H1 (cell line): Measurements from ENCODE around the gene IP6K1. TPM values are rescaled to one million over a fixed set of nuclear protein-coding genes. Genes with fewer than 3 reads are reported as not detected.
"Not testable (repeated sequence)": the region's sequence is repeated elsewhere in the genome, so short reads cannot be mapped to it uniquely, and the experiment has no call there.

Source experiments
- CTCF ChIA-PET: fragments of 300-600 bp; sonication (Branson Sonifier 250); formaldehyde crosslinking; loops from one replicate; lab custom pipeline; 2021; ENCODE audit not compliant: partially characterized antibody; lab: Charles Lee
- POLR2A ChIA-PET: fragments of 300-600 bp; sonication (Branson Sonifier 250); formaldehyde crosslinking; loops from one replicate; lab custom pipeline; 2021; ENCODE audit warnings: inconsistent platforms; ENCODE audit not compliant: partially characterized antibody; lab: Charles Lee
- DNase-seq, 2 experiments: peaks; one replicate each; pipeline versions ENCODE4 v3.0.0 to v3.0.0-alpha.2; 2010 to 2022; ENCODE audit warnings: low spot score in 2 of 2, low read depth in 1 of 2, mixed read lengths in 1 of 2
- FAIRE-seq: peaks from 2 replicates; lab custom pipeline; 2011; peaks lifted over from hg19 to GRCh38; lab: Jason Lieb, UNC
- H2AFZ ChIP-seq: 2 replicates; pipeline ENCODE4 v1.8.1; 2012; ENCODE audit warnings: low read length, inconsistent platforms
- H2AK5ac ChIP-seq: 2 replicates; pipeline ENCODE4 v1.6.1; 2013; ENCODE audit warnings: low read depth, low read length
- H2BK120ac ChIP-seq: replicated peaks from 2 replicates; pipeline ENCODE3; 2013; ENCODE audit warnings: low read depth, low read length, inconsistent platforms
- H2BK12ac ChIP-seq: 2 replicates; pipeline ENCODE4 v1.6.1; 2013; ENCODE audit warnings: low read depth, low read length
- H2BK15ac ChIP-seq: 2 replicates; pipeline ENCODE4 v1.6.1; 2013; ENCODE audit warnings: low read length
- H2BK20ac ChIP-seq: 2 replicates; pipeline ENCODE4 v1.6.1; 2013; ENCODE audit warnings: low read length
- H2BK5ac ChIP-seq: 2 replicates; pipeline ENCODE4 v1.6.1; 2013; ENCODE audit warnings: low read depth, low read length
- H3K14ac ChIP-seq: 2 replicates; pipeline ENCODE4 v1.6.1; 2013; ENCODE audit warnings: inconsistent platforms; ENCODE audit not compliant: insufficient read length
- H3K18ac ChIP-seq: 2 replicates; pipeline ENCODE4 v1.6.1; 2013; ENCODE audit warnings: low read length; ENCODE audit errors: extremely low read depth
- H3K23ac ChIP-seq: 2 replicates; pipeline ENCODE4 v1.6.1; 2013; ENCODE audit warnings: inconsistent platforms; ENCODE audit not compliant: insufficient read length
- H3K23me2 ChIP-seq: 2 replicates; pipeline ENCODE4 v1.6.1; 2013; ENCODE audit warnings: low read depth, low read length
- H3K27ac ChIP-seq: 2 replicates; pipeline ENCODE4 v1.6.1; 2011; ENCODE audit warnings: low read depth, low read length, inconsistent platforms
- H3K27me3 ChIP-seq, 4 experiments: replicated peaks in 1 of 4; 1 replicate in 1 of 4; 2 replicates in 3 of 4; pipeline versions ENCODE4 v1.6.1 to v1.8.1; 2011 to 2013; ENCODE audit warnings: low read length in 3 of 4, mild to moderate bottlenecking in 3 of 4, inconsistent platforms in 2 of 4, mixed read lengths in 2 of 4, moderate library complexity in 1 of 4; ENCODE audit not compliant: control insufficient read depth in 3 of 4, insufficient read depth in 3 of 4; ENCODE audit errors: extremely low read depth in 1 of 4
- H3K36me3 ChIP-seq, 4 experiments: 2 replicates each; pipeline versions ENCODE4 v1.6.1 to v1.8.1; 2011 to 2013; ENCODE audit warnings: mild to moderate bottlenecking in 4 of 4, low read length in 3 of 4, moderate library complexity in 2 of 4, control low read depth in 1 of 4, inconsistent platforms in 1 of 4; ENCODE audit not compliant: insufficient read depth in 4 of 4, control insufficient read depth in 2 of 4
- H3K4ac ChIP-seq: replicated peaks from 2 replicates; pipeline ENCODE3; 2013; ENCODE audit warnings: low read length, low read depth, mixed read lengths, inconsistent platforms; ENCODE audit not compliant: insufficient read length
- H3K4me1 ChIP-seq, 4 experiments: replicated peaks in 1 of 4; 1 replicate in 1 of 4; 2 replicates in 3 of 4; pipeline versions ENCODE4 v1.6.1 to v1.8.1; 2011 to 2013; ENCODE audit warnings: low read length in 3 of 4, inconsistent platforms in 2 of 4, mixed read lengths in 1 of 4; ENCODE audit not compliant: insufficient read depth in 4 of 4, control insufficient read depth in 3 of 4
- H3K4me2 ChIP-seq, 2 experiments: 2 replicates each; pipeline versions ENCODE4 v1.6.1 to v1.8.1; 2011 to 2013; ENCODE audit warnings: low read depth in 2 of 2, low read length in 2 of 2, control low read depth in 1 of 2, inconsistent platforms in 1 of 2, mild to moderate bottlenecking in 1 of 2; ENCODE audit not compliant: insufficient read depth in 1 of 2
- H3K4me3 ChIP-seq, 4 experiments: fragments of 200-600, 300-600 bp in 1 of 4; sonication (generic), shearing (Covaris generic), sonication (Bioruptor Twin) in 1 of 4; 2 replicates each; pipeline versions ENCODE4 v1.5.1 to v1.8.1; 2011 to 2016; ENCODE audit warnings: low read length in 4 of 4, low read depth in 3 of 4, control low read depth in 2 of 4, inconsistent platforms in 2 of 4, mild to moderate bottlenecking in 2 of 4, mixed read lengths in 1 of 4, moderate library complexity in 1 of 4; ENCODE audit not compliant: insufficient read depth in 2 of 4; ENCODE audit errors: extremely low read depth in 1 of 4
- H3K56ac ChIP-seq: replicated peaks from 2 replicates; pipeline ENCODE3; 2013; ENCODE audit warnings: low read depth, mild to moderate bottlenecking, mixed read lengths, low read length, inconsistent platforms; ENCODE audit not compliant: insufficient read length
- H3K79me1 ChIP-seq: 2 replicates; pipeline ENCODE4 v1.6.1; 2013; ENCODE audit warnings: low read depth, low read length, control low read depth
- H3K79me2 ChIP-seq, 2 experiments: 2 replicates each; pipeline versions ENCODE4 v1.6.1 to v1.8.1; 2012 to 2013; ENCODE audit warnings: low read length in 2 of 2, mild to moderate bottlenecking in 2 of 2, inconsistent platforms in 1 of 2; ENCODE audit not compliant: insufficient read depth in 2 of 2, control insufficient read depth in 1 of 2
- H3K9ac ChIP-seq, 4 experiments: replicated peaks in 1 of 4; 1 replicate in 1 of 4; 2 replicates in 3 of 4; pipeline versions ENCODE4 v1.6.1 to v1.8.1; 2011 to 2013; ENCODE audit warnings: low read depth in 3 of 4, low read length in 3 of 4, control low read depth in 2 of 4, mild to moderate bottlenecking in 2 of 4, moderate library complexity in 2 of 4, inconsistent platforms in 1 of 4; ENCODE audit errors: extremely low read depth in 1 of 4
- H3K9me3 ChIP-seq, 2 experiments: 2 replicates each; pipeline versions ENCODE4 v1.6.1 to v1.8.1; 2012 to 2013; ENCODE audit warnings: mild to moderate bottlenecking in 2 of 2, moderate library complexity in 2 of 2, control low read depth in 1 of 2, inconsistent platforms in 1 of 2, low read depth in 1 of 2, low read length in 1 of 2, mixed read lengths in 1 of 2; ENCODE audit not compliant: insufficient read depth in 2 of 2
- H4K20me1 ChIP-seq, 2 experiments: replicated peaks in 1 of 2; 2 replicates each; pipeline versions ENCODE3 to v1.8.1; 2011 to 2013; ENCODE audit warnings: inconsistent platforms in 2 of 2, low read length in 2 of 2, mild to moderate bottlenecking in 1 of 2; ENCODE audit not compliant: insufficient read depth in 2 of 2, control insufficient read depth in 1 of 2
- H4K5ac ChIP-seq: 2 replicates; pipeline ENCODE4 v1.6.1; 2013; ENCODE audit warnings: low read length, low read depth, mixed read lengths, inconsistent platforms; ENCODE audit not compliant: insufficient read length
- H4K8ac ChIP-seq: 2 replicates; pipeline ENCODE4 v1.8.0; 2013; ENCODE audit warnings: mild to moderate bottlenecking, moderate library complexity, low read length, inconsistent platforms; ENCODE audit not compliant: insufficient read depth; ENCODE audit errors: extremely low read depth
- H4K91ac ChIP-seq: replicated peaks from 2 replicates; pipeline ENCODE3; 2013; ENCODE audit warnings: low read length, mixed read lengths, inconsistent platforms; ENCODE audit not compliant: insufficient read length
- BRCA1 ChIP-seq: IDR thresholded peaks from 2 replicates; pipeline ENCODE4 v1.6.1; 2012; ENCODE audit warnings: low read depth, low read length, improper control_type of control experiment
- FOSL1 ChIP-seq: IDR thresholded peaks from 2 replicates; pipeline ENCODE4 v1.6.1; 2011; ENCODE audit warnings: mild to moderate bottlenecking, low read depth, low read length, moderate library complexity; ENCODE audit not compliant: insufficient read depth
- HDAC6 ChIP-seq: IDR thresholded peaks from one replicate; pipeline ENCODE4 v1.7.1; 2012; ENCODE audit warnings: low read depth, mild to moderate bottlenecking, inconsistent platforms, low read length, moderate library complexity
- KDM4A ChIP-seq: IDR thresholded peaks from one replicate; pipeline ENCODE4 v1.7.1; 2012; ENCODE audit warnings: low read depth, mild to moderate bottlenecking, moderate library complexity, low read length, inconsistent platforms; ENCODE audit not compliant: severe bottlenecking
- SIN3A ChIP-seq, 2 experiments: IDR thresholded peaks in 1 of 2; conservative IDR thresholded peaks in 1 of 2; 2 replicates each; pipeline ENCODE4 v1.6.1; 2011 to 2012; ENCODE audit warnings: low read length in 2 of 2, improper control_type of control experiment in 1 of 2, low read depth in 1 of 2, mild to moderate bottlenecking in 1 of 2
- SRF ChIP-seq: IDR thresholded peaks from 2 replicates; pipeline ENCODE4 v1.6.1; 2011; ENCODE audit warnings: mild to moderate bottlenecking, low read depth, low read length, moderate library complexity
- WGBS, 2 experiments: shearing (Covaris generic) in 1 of 2; methylation state at CpG; one replicate each; pipeline versions ENCODE4 v1.1.6 to v1.1.7; 2013 to 2015; ENCODE audit warnings: low lambda C conversion rate in 2 of 2, mixed read lengths in 2 of 2, inconsistent platforms in 1 of 2, low coverage in 1 of 2, missing lambda C conversion rate in 1 of 2; ENCODE audit not compliant: insufficient replicate concordance in 2 of 2, insufficient coverage in 1 of 2, insufficient read length in 1 of 2; ENCODE audit errors: extremely low coverage in 1 of 2, missing lambda C conversion rate in 1 of 2; 5-methylcytosine and 5-hydroxymethylcytosine counted together
- polyA plus RNA-seq, 7 experiments: library from polyadenylated mRNA; depleted of rRNA in 3 of 7; stranded (reverse) in 5 of 7; unstranded in 2 of 7; fragments of >200 nt in 5 of 7; fragments of 200-250 nt in 2 of 7; gene quantifications; 1 replicate in 5 of 7; 2 replicates in 1 of 7; 4 replicates in 1 of 7; pipeline versions ENCODE4 v1.2.1 to v1.2.3, GENCODE V29; 2011 to 2013; ENCODE audit warnings: missing spikeins in 2 of 7, mixed read lengths in 2 of 7
- total RNA-seq: library from RNA; stranded (reverse); fragmentation: NEBNext Ultra II Directional; extraction: Animal tissue kit (Norgen Biotek cat#: 25700); gene quantifications from 2 replicates; pipeline ENCODE4 v1.2.1, GENCODE V29; 2021

The IP6K1 gene
- total and polyA plus RNA-seq, 2 of the 8 experiments (the other 6 are each of a cell fraction or from before 2014, with no cell fraction given): 31.5 to 35.2 TPM

DNA sequence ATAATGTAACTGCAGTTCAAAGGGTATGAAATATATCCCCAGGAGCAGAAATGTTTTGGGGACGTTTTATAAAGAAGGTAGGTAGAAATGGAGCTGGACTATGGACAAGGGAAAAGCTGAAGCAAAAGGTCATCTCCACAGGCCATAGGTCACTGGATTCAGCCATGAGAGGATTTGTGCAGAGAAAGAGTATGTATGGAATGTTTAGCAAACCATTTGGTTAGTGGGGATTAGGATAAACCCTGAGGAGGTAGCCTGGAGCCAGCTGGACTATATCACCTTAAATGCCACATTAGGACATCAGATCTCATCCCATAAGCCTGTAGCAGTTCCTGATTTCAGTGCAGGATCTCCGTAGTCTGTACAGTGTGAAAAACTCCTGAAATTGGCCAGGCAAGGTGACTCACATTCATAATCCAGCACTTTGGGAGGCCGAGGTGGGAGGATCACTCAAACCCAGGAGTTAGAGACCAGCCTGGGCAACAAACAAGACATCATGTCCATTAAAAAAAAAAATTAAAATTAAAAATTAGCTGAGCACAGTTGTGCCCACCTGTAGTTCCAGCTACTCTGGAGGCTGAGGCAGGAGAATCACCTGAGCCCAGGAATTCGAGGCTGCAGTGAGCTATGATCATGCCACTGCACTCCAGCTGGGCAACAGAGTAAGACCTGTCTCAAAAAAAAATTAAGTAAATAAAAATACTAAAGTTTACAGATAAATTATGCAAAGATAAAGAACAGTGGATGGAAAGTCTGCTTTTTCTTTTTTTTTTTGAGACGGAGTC lies 4.7 kb downstream of the IP6K1 start (continued):
- no peak for TF ChIP-seq KDM4A
- TF ChIP-seq BRCA1: no peak
- TF ChIP-seq SRF: no peak
- no peak for TF ChIP-seq HDAC6
- TF ChIP-seq SIN3A (conservative IDR thresholded peaks at IDR 0.05 in 1 of 2, IDR thresholded peaks at IDR 0.05 in 1 of 2; ENCODE audit: low read depth in 1 of 2, low read length in 2 of 2): no peak
- no peak for TF ChIP-seq FOSL1

DNA sequence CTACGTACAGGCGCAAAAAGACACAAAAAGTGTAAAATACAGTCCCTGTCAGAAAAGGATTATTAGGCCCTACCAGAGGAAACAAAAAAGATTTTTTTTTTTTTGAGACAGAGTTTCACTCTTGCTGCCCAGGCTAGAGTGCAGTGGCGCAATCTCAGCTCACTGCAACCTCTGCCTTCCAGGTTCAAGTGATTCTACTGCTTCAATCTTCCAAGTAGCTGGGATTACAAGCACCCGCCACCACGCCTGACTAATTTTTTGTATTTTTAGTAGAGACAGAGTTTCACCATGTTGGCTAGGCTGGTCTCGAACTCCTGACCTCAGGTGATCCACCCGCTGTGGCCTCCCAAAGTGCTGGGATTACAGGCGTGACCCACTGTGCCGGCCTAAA lies 5.4 kb downstream of the IP6K1 start:
- H3K56ac ChIP-seq, H2BK5ac ChIP-seq, H3K4me3 ChIP-seq, H4K5ac ChIP-seq, H2AFZ ChIP-seq, H4K91ac ChIP-seq, H2BK120ac ChIP-seq, H3K9ac ChIP-seq, H3K18ac ChIP-seq, H3K14ac ChIP-seq, H3K4me1 ChIP-seq, H2AK5ac ChIP-seq, H3K23me2 ChIP-seq, H4K20me1 ChIP-seq, H4K8ac ChIP-seq, H2BK12ac ChIP-seq, H3K23ac ChIP-seq, H2BK15ac ChIP-seq, H3K4ac ChIP-seq, H3K27me3 ChIP-seq, FAIRE-seq, H3K4me2 ChIP-seq, H3K9me3 ChIP-seq, H3K27ac ChIP-seq, H2BK20ac ChIP-seq, DNase-seq: not testable (repeated sequence)
- H3K79me1 ChIP-seq: peaks cover 20% of the 10 kb centered on the region
- H3K79me2 ChIP-seq: peaks cover 0 to 77% of the 10 kb centered on the region in 2 experiments; a peak in 3 of 4 replicates
- POLR2A ChIA-PET: interaction anchor here (1.0 to 1.2 kb wide), 3 partner anchors 10 to 318 kb away, joined by 3 read pairs; no protein-coding TSS in a partner anchor
- CTCF ChIA-PET: interaction anchor here (0.6 to 1.9 kb wide), 3 partner anchors 11 to 80 kb away, joined by 3 to 5 read pairs (median 3); no protein-coding TSS in a partner anchor
- WGBS, 2 experiments: 94% methylated on average over 9 of the region's 9 CpGs; no CpG with 5 or more reads in 1 of the 2 experiments
- H3K36me3 ChIP-seq: peaks cover 0 to 13% (median 3%) of the 10 kb centered on the region in 4 experiments; a peak in 5 of 8 replicates
